Thoracic aorta (tissue), 2 donors: ENCODE measurements around the gene CC2D2A. TPM values are rescaled to one million over a fixed set of nuclear protein-coding genes. Genes with fewer than 3 reads are reported as not detected.

Experiments used
- ATAC-seq: fragments of 150-250 bp; one replicate; pipeline ENCODE4 v1.8.0; 2017; ENCODE audit warnings: low read depth; ENCODE audit not compliant: insufficient number of reproducible peaks, low FRiP score
- DNase-seq: peaks from one replicate; pipeline ENCODE4 v3.0.0-alpha.2; 2020; ENCODE audit warnings: low spot score
- H3K27ac ChIP-seq, 2 donors: fragments of 200-600 bp; sonication (generic); 1 replicate in 1 of 2; 2 replicates in 1 of 2; pipeline ENCODE4 v1.5.1; 2016; ENCODE audit warnings: mild to moderate bottlenecking in 2 of 2, moderate library complexity in 2 of 2
- H3K27me3 ChIP-seq: fragments of 200-600 bp; sonication (generic); replicated peaks from 2 replicates; pipeline ENCODE4 v1.6.0; 2016; ENCODE audit warnings: mild to moderate bottlenecking; ENCODE audit not compliant: insufficient read depth
- H3K36me3 ChIP-seq: fragments of 200-600 bp; sonication (generic); one replicate; pipeline ENCODE4 v1.5.1; 2016
- H3K4me1 ChIP-seq, 2 donors: fragments of 200-600 bp; sonication (generic); 1 replicate in 1 of 2; 2 replicates in 1 of 2; pipeline versions ENCODE4 v1.5.1 to v1.6.0; 2016; ENCODE audit warnings: low read depth in 2 of 2, mild to moderate bottlenecking in 1 of 2; ENCODE audit not compliant: control insufficient read depth in 1 of 2
- H3K4me3 ChIP-seq: fragments of 200-600 bp; sonication (generic); 2 replicates; pipeline ENCODE4 v1.5.1; 2016; ENCODE audit warnings: mild to moderate bottlenecking
- H3K9me3 ChIP-seq: fragments of 200-600 bp; sonication (generic); 2 replicates; pipeline ENCODE4 v1.5.1; 2016
- total RNA-seq, 2 donors: library from RNA; depleted of rRNA; stranded (reverse); fragments of >200 nt; gene quantifications; one replicate each; pipeline versions ENCODE4 v1.1.0 to v1.2.3, GENCODE V29; 2016
- TF ChIP-seq, protein P1 (sequence below): fragments of 200-600 bp; sonication (generic); IDR thresholded peaks from one replicate; pipeline ENCODE4 v1.5.1; 2019; ENCODE audit warnings: antibody characterized with exemption

CC2D2A gene
- total RNA-seq, 2 donors from 2014 or later = 44.1 to 59.8 TPM

DNA sequence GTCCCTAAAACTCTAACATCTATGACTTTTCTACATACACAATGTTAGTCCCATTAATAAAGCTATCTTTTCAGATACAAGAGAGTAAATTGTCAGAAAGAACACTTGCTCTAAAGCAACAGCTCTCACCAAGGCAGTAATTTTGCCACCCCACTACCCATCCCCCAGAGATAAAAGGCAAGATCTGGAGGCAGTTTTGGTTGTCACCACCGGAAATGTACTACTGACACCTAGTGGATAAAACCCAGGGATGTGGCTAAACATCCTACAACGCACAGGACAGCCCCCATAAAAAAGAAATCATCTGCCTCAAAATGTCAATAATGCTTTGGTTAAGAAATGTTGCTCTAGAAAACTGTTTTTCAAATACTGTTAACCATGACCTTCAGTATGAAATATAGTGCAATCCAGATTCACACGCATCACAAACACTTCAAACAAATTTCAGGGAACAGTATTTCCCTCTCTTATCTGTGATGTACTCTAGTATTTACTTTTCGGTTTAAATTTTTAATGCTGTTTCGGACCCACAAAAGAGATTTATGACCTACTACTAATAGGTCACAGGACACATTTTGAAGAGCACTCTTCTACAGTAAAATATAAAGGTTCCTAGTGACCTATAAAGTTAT, 180.3 kb downstream of the CC2D2A start:
- TF ChIP-seq, protein P1, sequence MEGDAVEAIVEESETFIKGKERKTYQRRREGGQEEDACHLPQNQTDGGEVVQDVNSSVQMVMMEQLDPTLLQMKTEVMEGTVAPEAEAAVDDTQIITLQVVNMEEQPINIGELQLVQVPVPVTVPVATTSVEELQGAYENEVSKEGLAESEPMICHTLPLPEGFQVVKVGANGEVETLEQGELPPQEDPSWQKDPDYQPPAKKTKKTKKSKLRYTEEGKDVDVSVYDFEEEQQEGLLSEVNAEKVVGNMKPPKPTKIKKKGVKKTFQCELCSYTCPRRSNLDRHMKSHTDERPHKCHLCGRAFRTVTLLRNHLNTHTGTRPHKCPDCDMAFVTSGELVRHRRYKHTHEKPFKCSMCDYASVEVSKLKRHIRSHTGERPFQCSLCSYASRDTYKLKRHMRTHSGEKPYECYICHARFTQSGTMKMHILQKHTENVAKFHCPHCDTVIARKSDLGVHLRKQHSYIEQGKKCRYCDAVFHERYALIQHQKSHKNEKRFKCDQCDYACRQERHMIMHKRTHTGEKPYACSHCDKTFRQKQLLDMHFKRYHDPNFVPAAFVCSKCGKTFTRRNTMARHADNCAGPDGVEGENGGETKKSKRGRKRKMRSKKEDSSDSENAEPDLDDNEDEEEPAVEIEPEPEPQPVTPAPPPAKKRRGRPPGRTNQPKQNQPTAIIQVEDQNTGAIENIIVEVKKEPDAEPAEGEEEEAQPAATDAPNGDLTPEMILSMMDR = peak; percentile 65
- Histone ChIP-seq H3K4me3 (peak overlapping the region; percentile 21), H3K36me3 (no peaks in the 10 kb centered on the region), H3K9me3 (no peaks in the 10 kb centered on the region), H3K4me1 (peaks cover 52 to 66% of the 10 kb centered on the region in 2 donors), H3K27me3 (no peaks in the 10 kb centered on the region), H3K27ac (peak overlapping the region in 1 of 2 donors; percentile 98)
- DNase-seq (no peak), ATAC-seq (peak; percentile 64)

Other genes starting within 250 kb of the CC2D2A start
- 10 to 100 TPM; 18.2 to 24.0 TPM for gene C1QTNF7, start 41.8 kb upstream of the CC2D2A start, total RNA-seq
- 100 to 1,000 TPM; 136 to 147 TPM for gene FBXL5, start 185.5 kb downstream of the CC2D2A start, total RNA-seq
- gene FAM200B, start 211.9 kb downstream of the CC2D2A start, total RNA-seq = 10 to 100 TPM; 27.8 to 35.2 TPM
- gene BST1, start 233.2 kb downstream of the CC2D2A start, total RNA-seq = 10 to 100 TPM in 1 of 2 donors, 1 to 10 TPM in 1; 9.2 to 15.7 TPM